HCT116 (cell line): ENCODE data around the gene HSPA9. TPM values are rescaled to one million over a fixed set of nuclear protein-coding genes. Genes with fewer than 3 reads are reported as not detected.

ENCODE experiments used
- ATAC-seq: fragments of 200-7000 bp; cut with Tn5 transposase; 2 replicates; pipeline ENCODE4 v1.9.1; 2020; ENCODE audit warnings: mild to moderate bottlenecking, moderate library complexity
- BruUV-seq: library from RNA; stranded (reverse); fragments of 400-500 nt; replicated peaks from 2 replicates; lab custom pipeline; 2021; lab: Mats Ljungman, UMichigan
- CTCF ChIA-PET: fragments of 300-600 bp; sonication (Branson Sonifier 250); formaldehyde crosslinking; loops from one replicate; lab custom pipeline; 2021; ENCODE audit warnings: antibody characterized with exemption; lab: Charles Lee
- POLR2A ChIA-PET: fragments of 300-600, 350-600 bp; sonication (Branson Sonifier 250); formaldehyde crosslinking; loops from one replicate; lab custom pipeline; 2021; ENCODE audit warnings: antibody characterized with exemption; lab: Charles Lee
- RAD21 ChIA-PET, 2 experiments: fragments of 300-600 bp; sonication (Branson Sonifier 250); formaldehyde crosslinking; loops; one replicate each; lab custom pipeline; 2023; ENCODE audit warnings: low total read pairs in 2 of 2; ENCODE audit not compliant: uncharacterized antibody in 2 of 2, unreplicated experiment in 2 of 2, low non-redundant PET in 1 of 2; lab: Charles Lee
- DNase-seq: peaks from one replicate; pipeline ENCODE4 v3.0.0-alpha.2; 2010; ENCODE audit warnings: low read depth, low spot score
- H2AFZ ChIP-seq: fragments of 200-600 bp; shearing (Covaris generic), sonication (generic); 2 replicates; pipeline ENCODE4 v1.6.1; 2017; ENCODE audit warnings: low read depth, mixed run types, mixed read lengths, antibody characterized with exemption, low read length; ENCODE audit not compliant: poor library complexity, severe bottlenecking
- H3K27ac ChIP-seq: 2 replicates; pipeline ENCODE4 v1.5.1; 2012; ENCODE audit warnings: low read depth, low read length
- H3K27me3 ChIP-seq: fragments of 200-600 bp; sonication (generic); 2 replicates; pipeline ENCODE4 v1.6.1; 2016; ENCODE audit warnings: mixed run types, low read length, mixed read lengths; ENCODE audit not compliant: insufficient read depth
- H3K36me3 ChIP-seq, 2 experiments: fragments of 200-500 bp in 1 of 2; fragments of 200-600 bp in 1 of 2; sonication (Bioruptor generic) in 1 of 2; sonication (generic) in 1 of 2; 2 replicates each; pipeline versions ENCODE4 v1.5.1 to v1.6.1; 2014 to 2016; ENCODE audit warnings: low read length in 2 of 2, inconsistent platforms in 1 of 2, mixed read lengths in 1 of 2, mixed run types in 1 of 2; ENCODE audit not compliant: insufficient read depth in 2 of 2, control insufficient read depth in 1 of 2
- H3K4me1 ChIP-seq, 2 experiments: fragments of 200-600 bp in 1 of 2; sonication (generic) in 1 of 2; 2 replicates each; pipeline versions ENCODE4 v1.5.1 to v1.6.1; 2012 to 2017; ENCODE audit warnings: low read length in 2 of 2, inconsistent platforms in 1 of 2, mild to moderate bottlenecking in 1 of 2, mixed read lengths in 1 of 2, mixed run types in 1 of 2, moderate library complexity in 1 of 2; ENCODE audit not compliant: insufficient read depth in 2 of 2, control insufficient read depth in 1 of 2
- H3K4me2 ChIP-seq: fragments of 200-600 bp; sonication (generic); 2 replicates; pipeline ENCODE4 v1.6.1; 2017; ENCODE audit warnings: mixed run types, low read length, mixed read lengths
- H3K4me3 ChIP-seq, 2 experiments: fragments of 200-600 bp in 1 of 2; sonication (generic) in 1 of 2; replicated peaks in 1 of 2; 2 replicates each; pipeline ENCODE4 v1.5.1; 2011 to 2016; ENCODE audit warnings: low read length in 2 of 2, control low read depth in 1 of 2, low read depth in 1 of 2, mild to moderate bottlenecking in 1 of 2, mixed read lengths in 1 of 2, mixed run types in 1 of 2
- H3K79me2 ChIP-seq: fragments of 200-600 bp; sonication (generic); 2 replicates; pipeline ENCODE4 v1.6.1; 2017; ENCODE audit warnings: mild to moderate bottlenecking, mixed run types, low read length, moderate library complexity, mixed read lengths; ENCODE audit not compliant: insufficient read depth
- H3K9ac ChIP-seq: fragments of 200-600 bp; sonication (generic); 2 replicates; pipeline ENCODE4 v1.6.1; 2016; ENCODE audit warnings: low read length, mixed read lengths
- H3K9me2 ChIP-seq: fragments of 200-600 bp; sonication (generic), shearing (Covaris generic); 2 replicates; pipeline ENCODE4 v1.6.1; 2017; ENCODE audit warnings: mixed run types, mild to moderate bottlenecking, moderate library complexity; ENCODE audit not compliant: insufficient read depth
- H3K9me3 ChIP-seq, 2 experiments: fragments of 200-500 bp in 1 of 2; fragments of 200-600 bp in 1 of 2; sonication (Bioruptor generic) in 1 of 2; sonication (generic) in 1 of 2; 2 replicates each; pipeline ENCODE4 v1.6.1; 2014 to 2017; ENCODE audit warnings: low read length in 2 of 2, mixed read lengths in 2 of 2, inconsistent platforms in 1 of 2, low read depth in 1 of 2, mild to moderate bottlenecking in 1 of 2, mixed run types in 1 of 2, moderate library complexity in 1 of 2; ENCODE audit not compliant: control insufficient read depth in 1 of 2, insufficient read depth in 1 of 2
- H4K20me1 ChIP-seq: fragments of 200-600 bp; sonication (generic), shearing (Covaris generic); 2 replicates; pipeline ENCODE4 v1.6.1; 2017; ENCODE audit warnings: mixed run types, mild to moderate bottlenecking, moderate library complexity; ENCODE audit not compliant: insufficient read depth
- CBX3 ChIP-seq: IDR thresholded peaks from 2 replicates; pipeline ENCODE4 v1.6.1; 2012; ENCODE audit warnings: low read depth
- CEBPB ChIP-seq: IDR thresholded peaks from 2 replicates; pipeline ENCODE4 v1.6.1; 2012; ENCODE audit warnings: low read depth
- CTCF ChIP-seq, 3 experiments: fragments of 200-600 bp in 1 of 3; sonication (generic) in 1 of 3; IDR thresholded peaks in 2 of 3; conservative IDR thresholded peaks in 1 of 3; 2 replicates each; pipeline ENCODE4 v1.5.1; 2012 to 2017; ENCODE audit warnings: low read depth in 2 of 3, low read length in 2 of 3, antibody characterized with exemption in 1 of 3, borderline replicate concordance in 1 of 3, control low read depth in 1 of 3, mild to moderate bottlenecking in 1 of 3, mixed read lengths in 1 of 3, mixed run types in 1 of 3, moderate library complexity in 1 of 3; ENCODE audit not compliant: insufficient read depth in 1 of 3
- EGR1 ChIP-seq: IDR thresholded peaks from 2 replicates; pipeline ENCODE4 v1.6.1; 2012; ENCODE audit warnings: low read depth
- ELF1 ChIP-seq: IDR thresholded peaks from 2 replicates; pipeline ENCODE4 v1.6.1; 2012; ENCODE audit warnings: low read depth, borderline replicate concordance
- REST ChIP-seq: IDR thresholded peaks from 2 replicates; pipeline ENCODE4 v1.6.1; 2012; ENCODE audit warnings: low read depth
- SP1 ChIP-seq: IDR thresholded peaks from 2 replicates; pipeline ENCODE4 v1.6.1; 2012; ENCODE audit warnings: low read depth
- SRF ChIP-seq: IDR thresholded peaks from 2 replicates; pipeline ENCODE4 v1.6.1; 2012; ENCODE audit warnings: low read depth
- YY1 ChIP-seq: IDR thresholded peaks from 2 replicates; pipeline ENCODE4 v1.6.1; 2011; ENCODE audit warnings: low read length, low read depth, moderate library complexity, mild to moderate bottlenecking; ENCODE audit not compliant: insufficient replicate concordance; ENCODE audit errors: extremely low read depth
- ZNF274 ChIP-seq: fragments of 200-500 bp; sonication (Bioruptor generic); IDR thresholded peaks from 2 replicates; pipeline ENCODE4 v1.6.1; 2014; ENCODE audit warnings: mild to moderate bottlenecking, low read depth, low read length, inconsistent platforms
- intact Hi-C: fragments of 100-400 bp; cut with micrococcal nuclease; formaldehyde crosslinking; loops from 2 replicates; pipeline ENCODE4 v1.10.0; 2022
- total RNA-seq: library from RNA; stranded (reverse); gene quantifications from one replicate; pipeline ENCODE4 v1.2.1, GENCODE V29; 2021; ENCODE audit not compliant: unreplicated experiment

HSPA9 gene
- total RNA-seq, 1 experiment from 2014 or later, result 486 TPM

- DNase-seq, result no peak
- ATAC-seq, result no peak; the same call in 1 of the 2 replicates
- peak overlapping the region; percentile 78 for H3K27ac ChIP-seq
- no peaks in the 10 kb centered on the region for H3K9me3 ChIP-seq
- peak overlapping the region; percentile 97 for H3K4me2 ChIP-seq
- peaks cover 92% of the 10 kb centered on the region for H3K79me2 ChIP-seq
- CTCF ChIA-PET, result interaction anchor here (0.9 to 1.1 kb wide), 2 partner anchors 9 to 77 kb away, joined by 3 to 8 read pairs; partner anchors contain the start of gene EGR1
- H3K4me1 ChIP-seq, result peaks cover 19 to 50% of the 10 kb centered on the region in 2 experiments; a peak in 3 of 4 replicates
- H3K4me3 ChIP-seq, result peak overlapping the region; percentile 84 to 96
- POLR2A ChIA-PET, result interaction anchor here (0.7 to 1.8 kb wide), 14 partner anchors 8 to 730 kb away, joined by 3 to 10 read pairs (median 4); partner anchors contain the start of genes EGR1, FAM53C and HSPA9
- H2AFZ ChIP-seq, result no peak overlapping the region
- peaks cover 5 to 41% of the 10 kb centered on the region in 2 experiments; a peak in 3 of 4 replicates for H3K36me3 ChIP-seq
- peak overlapping the region; percentile 96 for H3K9ac ChIP-seq
- intact Hi-C loops, result loop anchor here (10.0 kb wide), 1 partner anchor 358 kb away; no protein-coding TSS in a partner anchor
- no peak for TF ChIP-seq SP1
- TF ChIP-seq YY1, result peak; percentile 55
- BruUV-seq, result TSS peak; percentile 51
- RAD21 ChIA-PET, result no interaction called here
- peaks cover 34% of the 10 kb centered on the region; the same call in 1 of the 2 replicates for H4K20me1 ChIP-seq
- H3K9me2 ChIP-seq, result no peaks in the 10 kb centered on the region
- no peaks in the 10 kb centered on the region for H3K27me3 ChIP-seq
These were observed 32.8 kb downstream of the HSPA9 start for GRCh38 chr5:138542180-138542955.

GRCh38 chr5:138541511-138542179 is 33.6 kb downstream of the HSPA9 start:
- peaks cover 41% of the 10 kb centered on the region; the same call in 1 of the 2 replicates for H4K20me1 ChIP-seq

More at GRCh38 chr5:138541511-138542179, 33.6 kb downstream of the HSPA9 start:
- RAD21 ChIA-PET, result no interaction called here
- no peak for TF ChIP-seq CEBPB
- TF ChIP-seq EGR1, result no peak
- TF ChIP-seq CTCF (IDR thresholded peaks at IDR 0.05 in 2 of 3, conservative IDR thresholded peaks at IDR 0.05 in 1 of 3; ENCODE audit: borderline replicate concordance in 1 of 3, insufficient read depth in 1 of 3, low read depth in 2 of 3, low read length in 2 of 3), result no peak
- no peak for TF ChIP-seq ZNF274
- no peak for TF ChIP-seq ELF1
- no peak for TF ChIP-seq REST
- TF ChIP-seq CBX3, result no peak
- no peak for TF ChIP-seq SRF
- Histone ChIP-seq H2AFZ (no peak overlapping the region), H3K36me3 (peaks cover 6 to 47% of the 10 kb centered on the region in 2 experiments; a peak in 3 of 4 replicates), H3K4me2 (peak overlapping the region; percentile 97), H3K4me3 (peak overlapping the region; percentile 84 to 96), H3K27me3 (no peaks in the 10 kb centered on the region), H3K79me2 (peaks cover 92% of the 10 kb centered on the region), H3K9ac (peak overlapping the region; percentile 96), H3K9me3 (no peaks in the 10 kb centered on the region), H3K4me1 (peaks cover 19 to 50% of the 10 kb centered on the region in 2 experiments; a peak in 3 of 4 replicates), H3K27ac (peak overlapping the region; percentile 78), H3K9me2 (no peaks in the 10 kb centered on the region)
- CTCF ChIA-PET, result no interaction called here
- ATAC-seq, result no peak
- BruUV-seq, result no TSS peak
- POLR2A ChIA-PET, result interaction anchor here (1.6 kb wide), 1 partner anchor 10 kb away, joined by 6 read pairs; no protein-coding TSS in a partner anchor
- intact Hi-C loops, result loop anchor here (10.0 kb wide), 1 partner anchor 357 kb away; no protein-coding TSS in a partner anchor
- no peak for DNase-seq
